Colonic mucosa (tissue), 4 donors: Measurements from ENCODE around the gene PRKCE. TPM values are rescaled to one million over a fixed set of nuclear protein-coding genes. Genes with fewer than 3 reads are reported as not detected.

ENCODE experiments used
- DNase-seq: peaks from one replicate; pipeline ENCODE4 v3.0.0-alpha.2; 2020
- H3K27ac ChIP-seq: fragments of 200-600 bp; one replicate; pipeline ENCODE4 v1.8.0; 2021
- H3K27me3 ChIP-seq: fragments of 200-600 bp; one replicate; pipeline ENCODE4 v1.8.0; 2021
- H3K36me3 ChIP-seq: fragments of 200-600 bp; one replicate; pipeline ENCODE4 v1.8.0; 2021
- H3K4me1 ChIP-seq: fragments of 200-600 bp; one replicate; pipeline ENCODE4 v1.8.0; 2021; ENCODE audit warnings: mild to moderate bottlenecking
- H3K4me3 ChIP-seq: fragments of 200-600 bp; one replicate; pipeline ENCODE4 v1.8.0; 2021
- H3K9ac ChIP-seq, 2 donors: one replicate each; pipeline ENCODE4 v1.7.0; 2013; ENCODE audit warnings: control low read depth in 2 of 2, low read depth in 2 of 2, low read length in 2 of 2
- H3K9me3 ChIP-seq: fragments of 200-600 bp; one replicate; pipeline ENCODE4 v1.8.0; 2021
- CTCF ChIP-seq: fragments of 200-600 bp; IDR thresholded peaks from one replicate; pipeline ENCODE4 v1.8.0; 2022; ENCODE audit warnings: antibody characterized with exemption, mild to moderate bottlenecking
- intact Hi-C: fragments of 100-400 bp; cut with DNase I; formaldehyde crosslinking; loops from one replicate; pipeline ENCODE4 v1.14.1; 2022
- total RNA-seq, 2 donors: library from RNA; stranded (reverse); fragmentation: NEBNext Ultra II Directional in 1 of 2; extraction: Animal tissue kit (Norgen Biotek cat#: 25700) in 1 of 2; gene quantifications; one replicate each; pipeline ENCODE4 v1.2.1, GENCODE V29; 2021
- donor health status: healthy.
- donor health status: DM: no; HTN: no; CAD: no.
- donor health status: DM: no; HTN: no; CAD: no.

PRKCE gene
- total RNA-seq, 2 donors from 2014 or later, result 17.5 to 25.8 TPM

GRCh38 chr2:45707661-45708060, 56.2 kb downstream of the PRKCE start:
- Histone ChIP-seq H3K27ac (no peak overlapping the region), H3K9me3 (no peaks in the 10 kb centered on the region), H3K36me3 (no peaks in the 10 kb centered on the region), H3K4me3 (no peak overlapping the region), H3K9ac (no peak overlapping the region), H3K4me1 (no peaks in the 10 kb centered on the region), H3K27me3 (no peaks in the 10 kb centered on the region)
- intact Hi-C loops, result loop anchor here (10.0 kb wide), 1 partner anchor 53 kb away; the partner anchor contains the start of gene PRKCE
- TF ChIP-seq CTCF, result no peak
- no peak for DNase-seq

GRCh38 chr2:45708501-45708900, 57.0 kb downstream of the PRKCE start:
- Histone ChIP-seq H3K27me3 (no peaks in the 10 kb centered on the region), H3K27ac (no peak overlapping the region), H3K9ac (no peak overlapping the region), H3K9me3 (no peaks in the 10 kb centered on the region), H3K4me1 (no peaks in the 10 kb centered on the region), H3K36me3 (no peaks in the 10 kb centered on the region), H3K4me3 (no peak overlapping the region)
- no peak for DNase-seq
- no peak for TF ChIP-seq CTCF
- intact Hi-C loops, result loop anchor here (10.0 kb wide), 1 partner anchor 54 kb away; the partner anchor contains the start of gene PRKCE

- no peaks in the 10 kb centered on the region for H3K4me1 ChIP-seq
- no peak for DNase-seq
These were observed 57.7 kb downstream of the PRKCE start for GRCh38 chr2:45709137-45709536.

GRCh38 chr2:45710468-45710867, 59.0 kb downstream of the PRKCE start:
- Histone ChIP-seq H3K27me3 (no peaks in the 10 kb centered on the region), H3K9ac (no peak overlapping the region), H3K4me3 (no peak overlapping the region), H3K4me1 (no peaks in the 10 kb centered on the region), H3K36me3 (no peaks in the 10 kb centered on the region), H3K9me3 (no peaks in the 10 kb centered on the region), H3K27ac (no peak overlapping the region)
- no peak for TF ChIP-seq CTCF
- intact Hi-C loops, result no loop called here
- DNase-seq, result no peak

More at GRCh38 chr2:45709137-45709536, 57.7 kb downstream of the PRKCE start:
- H3K9me3 ChIP-seq, result no peaks in the 10 kb centered on the region
- no peaks in the 10 kb centered on the region for H3K36me3 ChIP-seq
- no peak overlapping the region for H3K9ac ChIP-seq
- no peak overlapping the region for H3K4me3 ChIP-seq
- intact Hi-C loops, result loop anchor here (10.0 kb wide), 1 partner anchor 54 kb away; the partner anchor contains the start of gene PRKCE
- no peaks in the 10 kb centered on the region for H3K27me3 ChIP-seq
- no peak for TF ChIP-seq CTCF
- no peak overlapping the region for H3K27ac ChIP-seq

DNA sequence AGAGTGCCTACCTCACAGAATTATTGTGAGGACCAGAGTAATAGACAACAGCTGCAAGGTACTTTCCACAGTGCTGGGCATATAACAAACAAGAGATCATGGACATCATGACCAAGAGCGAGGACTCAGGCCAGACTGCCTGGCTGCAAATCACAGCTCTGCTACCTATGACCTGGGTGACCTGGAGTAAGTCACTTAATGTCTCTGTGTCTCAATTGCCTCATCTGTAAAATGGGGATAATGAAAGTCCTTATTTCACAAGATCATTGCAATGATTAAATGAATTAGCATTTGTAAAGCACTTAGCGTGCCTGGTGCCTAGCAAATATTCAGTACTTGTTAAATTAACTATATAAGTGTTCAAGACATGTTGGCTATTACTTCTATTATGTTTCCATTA, 59.7 kb downstream of the PRKCE start:
- Histone ChIP-seq H3K27ac (no peak overlapping the region), H3K9ac (no peak overlapping the region), H3K4me1 (no peaks in the 10 kb centered on the region), H3K36me3 (no peaks in the 10 kb centered on the region), H3K27me3 (no peaks in the 10 kb centered on the region), H3K4me3 (no peak overlapping the region), H3K9me3 (no peaks in the 10 kb centered on the region)
- intact Hi-C loops, result no loop called here
- no peak for DNase-seq
- TF ChIP-seq CTCF, result no peak
